Stimulated activated CD4-positive, alpha-beta T cell treated with anti-CD3 and anti-CD28 coated beads, Interleukin-15, amount 100 ng/mL, for 48 hours (primary cell): Measurements from ENCODE around the gene SRGN.
A peak's percentile ranks its signal among the peaks of the same experiment; 100 is the strongest.

Source experiments
- DNase-seq, 2 donors: peaks; one replicate each; pipeline ENCODE4 v3.0.0-alpha.2; 2020; ENCODE audit warnings: low read depth in 2 of 2

The SRGN gene

DNA sequence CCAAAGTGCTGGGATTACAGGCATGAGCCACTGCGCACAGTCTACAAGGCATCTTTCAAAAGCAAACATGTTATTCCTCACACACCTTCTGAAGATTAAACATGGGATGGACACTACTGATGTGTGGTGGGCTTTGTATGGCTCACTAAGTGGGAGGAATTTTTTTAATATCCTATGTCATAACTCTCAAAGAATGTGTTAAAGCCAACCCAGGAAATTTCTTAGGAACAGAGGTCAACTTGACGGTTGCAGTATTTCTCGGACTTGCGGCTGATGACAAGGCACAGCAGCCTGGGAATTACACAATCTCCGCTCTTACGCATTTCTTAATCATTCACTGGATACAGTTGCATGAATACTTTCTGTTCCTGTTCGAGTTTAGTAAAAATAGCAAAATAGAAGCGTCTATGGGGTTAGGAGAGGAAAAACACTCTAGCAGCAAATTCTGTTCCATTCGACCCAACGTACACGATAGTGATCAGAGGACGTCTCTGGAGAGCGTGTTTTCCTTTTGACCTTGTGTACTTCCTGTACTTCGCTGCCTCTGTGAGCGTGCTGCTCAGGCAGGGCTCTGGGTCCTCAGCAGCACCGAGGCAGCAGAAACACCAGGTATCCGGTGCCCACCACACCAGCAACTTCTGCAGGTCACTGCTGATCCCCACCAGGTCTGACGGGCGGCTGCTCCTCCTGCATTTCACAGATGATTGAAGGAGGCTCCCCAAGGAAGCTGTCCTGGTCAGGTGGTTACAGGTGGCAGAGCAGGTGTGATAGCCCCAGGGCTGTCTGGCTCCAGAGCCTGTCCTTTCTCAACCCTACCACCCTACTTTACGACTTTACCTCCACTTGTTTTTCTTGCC is 26.4 kb upstream of the SRGN start:
- DNase-seq, result peak in 1 of 2 donors; percentile 20

- no peak for DNase-seq
Observed at GRCh38 chr10:69062901-69063300, 25.0 kb upstream of the SRGN start.

DNA sequence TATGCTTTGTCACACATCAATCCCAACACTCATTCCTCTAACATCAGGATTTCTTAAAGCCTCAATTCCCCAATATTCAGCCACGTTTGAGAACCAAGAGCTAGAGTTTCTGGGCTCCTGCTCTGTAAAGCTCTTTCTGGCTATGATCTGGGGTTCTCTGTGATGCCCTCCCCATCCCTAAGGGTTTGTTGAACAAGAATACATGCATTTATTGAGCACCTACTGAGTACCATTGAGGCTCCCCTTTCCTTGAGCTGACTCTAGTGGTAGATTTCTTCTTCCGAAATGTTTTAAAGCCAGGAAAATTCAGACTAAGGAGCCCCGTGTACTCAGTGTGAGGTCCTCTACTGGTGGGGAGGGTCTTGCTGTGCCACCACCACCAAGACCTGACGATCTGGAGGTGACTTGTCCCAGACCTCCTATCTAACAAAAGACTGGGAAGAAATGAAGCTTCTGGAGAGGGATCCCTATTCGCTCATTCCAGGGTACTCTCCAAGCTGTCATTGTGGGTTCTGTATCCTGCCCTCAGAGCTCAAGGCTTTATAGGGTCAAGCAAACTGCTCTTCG is 23.1 kb upstream of the SRGN start:
- no peak for DNase-seq

- DNase-seq, result no peak
Observed at GRCh38 chr10:69065406-69066361, 22.2 kb upstream of the SRGN start.

GRCh38 chr10:69067189-69067588 is 20.7 kb upstream of the SRGN start:
- no peak for DNase-seq

DNA sequence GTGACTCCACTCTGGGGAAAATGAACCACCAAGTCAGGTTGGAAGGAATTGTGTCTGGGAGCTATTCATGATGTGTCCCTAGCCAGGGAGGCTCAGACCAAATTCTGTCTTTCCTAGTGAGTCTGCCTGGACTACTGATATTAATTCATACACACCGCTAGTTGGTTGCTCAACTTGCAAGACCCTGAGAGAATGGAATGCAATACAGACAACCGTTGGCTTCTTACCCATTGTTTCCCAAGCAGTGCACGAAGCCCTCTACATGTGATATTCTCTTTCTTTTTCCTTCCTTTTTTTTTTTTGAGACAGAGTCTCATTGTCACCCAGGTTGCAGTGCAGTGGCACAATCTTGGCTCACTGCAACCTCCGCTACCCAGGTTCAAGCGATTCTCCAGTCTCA is 19.4 kb upstream of the SRGN start:
- DNase-seq, result no peak

DNA sequence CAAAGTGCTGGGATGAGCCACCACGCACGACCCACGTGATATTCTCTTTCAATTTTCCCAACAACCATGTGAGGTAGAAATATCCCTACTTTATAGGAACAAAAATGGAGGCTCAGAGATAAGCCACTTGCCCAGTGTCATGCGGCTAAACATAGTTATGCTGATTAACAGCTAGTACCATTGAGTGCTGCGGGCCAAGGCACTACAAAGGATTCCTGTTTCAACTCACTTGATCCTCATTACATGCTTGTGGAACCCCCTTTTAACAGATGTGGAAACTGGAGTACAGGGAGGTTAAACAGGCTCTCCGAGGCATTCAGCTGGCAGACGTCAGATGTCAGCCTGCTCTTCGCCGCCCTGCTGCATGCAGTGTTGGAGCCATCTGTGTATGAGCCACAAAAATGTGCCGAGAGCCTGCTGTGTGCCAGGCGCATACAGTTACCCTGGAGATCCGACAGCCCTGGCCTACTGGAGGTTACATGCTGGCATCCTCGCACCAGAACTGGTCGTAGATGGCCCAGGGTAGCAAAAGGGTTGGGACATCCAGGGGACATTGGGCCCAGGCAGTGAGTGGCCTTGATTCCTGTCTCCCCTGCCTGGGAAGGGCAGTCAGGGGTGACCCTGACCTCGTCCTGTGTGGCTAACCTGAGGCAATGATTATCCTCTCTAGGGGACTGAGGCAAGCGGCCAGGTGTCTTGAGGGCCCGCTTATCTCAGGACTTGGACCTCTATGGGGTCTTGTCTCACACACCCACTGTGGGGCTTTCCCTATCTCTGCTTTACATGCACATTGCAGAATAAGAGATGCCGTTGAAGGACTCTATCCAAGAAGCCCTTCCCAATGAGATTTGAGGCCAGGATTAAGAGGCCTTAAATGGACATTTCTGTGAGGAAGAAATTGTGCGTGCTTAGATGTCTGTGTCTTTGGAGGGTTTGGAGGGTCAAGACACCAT is 18.5 kb upstream of the SRGN start:
- DNase-seq, result no peak

DNA sequence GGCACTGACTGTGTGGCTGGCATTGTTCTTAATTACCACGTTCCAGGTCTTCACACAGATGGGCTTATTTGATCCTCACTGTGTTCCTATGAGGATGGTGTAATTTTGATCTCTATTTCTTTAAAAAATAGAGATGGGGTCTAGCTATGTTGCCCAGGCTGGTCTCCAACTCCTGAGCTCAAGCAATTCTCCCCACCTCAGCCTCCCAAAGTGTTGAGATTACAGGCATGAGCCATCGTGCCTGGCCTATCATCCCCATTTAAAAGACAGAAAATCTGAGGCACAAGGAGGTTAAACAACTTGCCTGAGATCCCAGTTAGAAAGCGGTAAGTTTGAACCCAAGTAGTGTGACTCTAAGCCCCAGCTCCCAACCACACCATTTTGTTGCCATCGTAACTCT is 17.0 kb upstream of the SRGN start:
- DNase-seq, result no peak

- no peak for DNase-seq
Observed at GRCh38 chr10:69071610-69072009, 16.3 kb upstream of the SRGN start.

DNA sequence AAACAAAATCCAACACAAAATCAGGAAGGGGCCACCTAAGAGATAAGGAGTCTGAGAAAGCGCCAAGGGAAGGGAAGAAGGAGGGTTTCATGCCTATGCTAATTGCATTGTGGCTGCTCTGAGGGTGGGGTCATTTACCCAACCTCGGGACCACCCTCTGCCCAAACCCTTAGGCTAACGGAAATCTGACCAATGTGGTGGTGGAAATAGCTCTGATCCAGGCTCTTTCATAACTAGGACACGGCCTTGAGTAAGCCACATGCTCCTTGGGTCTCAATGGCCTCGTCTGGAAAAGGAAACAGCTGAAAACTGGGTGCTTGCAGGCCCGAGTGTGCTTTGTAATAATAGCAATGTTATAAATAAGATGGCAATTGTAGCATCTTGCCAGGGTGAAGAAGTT is 14.9 kb upstream of the SRGN start:
- no peak for DNase-seq

GRCh38 chr10:69073736-69074364 is 14.1 kb upstream of the SRGN start:
- no peak for DNase-seq

- DNase-seq, result no peak
Observed at GRCh38 chr10:69074532-69074931, 13.4 kb upstream of the SRGN start.

GRCh38 chr10:69075431-69075830 is 12.5 kb upstream of the SRGN start:
- no peak for DNase-seq

DNA sequence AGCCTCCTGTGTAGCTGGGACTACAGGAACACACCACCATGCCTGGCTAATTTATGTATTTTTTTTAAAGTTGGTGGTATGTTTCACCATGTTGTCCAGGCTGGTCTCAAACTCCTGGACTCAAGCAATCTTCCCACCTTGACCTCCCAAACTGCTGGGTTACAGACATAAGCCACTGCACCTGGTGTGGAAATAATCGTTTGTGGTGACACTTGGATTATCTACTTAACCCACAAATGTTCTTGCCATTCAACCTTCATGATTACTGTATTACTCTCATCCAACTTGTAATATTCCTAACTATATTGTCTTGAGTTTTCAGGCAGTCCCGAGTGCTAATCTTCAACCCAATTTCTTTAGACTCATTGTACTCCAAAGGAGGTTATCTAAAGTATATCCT is 9.6 kb upstream of the SRGN start:
- no peak for DNase-seq

- no peak for DNase-seq
Observed at GRCh38 chr10:69080226-69080625, 7.7 kb upstream of the SRGN start.

- DNase-seq, result no peak
Observed at GRCh38 chr10:69086001-69086509, 1.8 kb upstream of the SRGN start.

DNA sequence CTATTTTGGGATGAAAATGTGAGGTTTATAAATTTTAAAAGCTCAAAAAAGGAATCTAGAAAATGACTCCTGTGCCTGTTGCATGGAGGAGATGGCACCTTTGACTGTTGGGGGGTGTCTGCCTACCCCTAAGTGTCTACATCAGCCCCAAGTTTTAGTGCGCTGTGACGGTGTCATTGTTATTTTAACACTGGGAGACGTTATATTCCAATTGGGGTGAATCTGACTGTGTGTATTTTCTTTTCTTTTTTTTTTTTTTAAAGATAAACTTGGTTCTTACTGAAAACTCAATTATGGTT is 517 bp downstream of the SRGN start:
- no peak for DNase-seq

- peak in 1 of 2 donors; percentile 29 for DNase-seq
Observed at GRCh38 chr10:69088801-69089501, 1.0 kb downstream of the SRGN start.

DNA sequence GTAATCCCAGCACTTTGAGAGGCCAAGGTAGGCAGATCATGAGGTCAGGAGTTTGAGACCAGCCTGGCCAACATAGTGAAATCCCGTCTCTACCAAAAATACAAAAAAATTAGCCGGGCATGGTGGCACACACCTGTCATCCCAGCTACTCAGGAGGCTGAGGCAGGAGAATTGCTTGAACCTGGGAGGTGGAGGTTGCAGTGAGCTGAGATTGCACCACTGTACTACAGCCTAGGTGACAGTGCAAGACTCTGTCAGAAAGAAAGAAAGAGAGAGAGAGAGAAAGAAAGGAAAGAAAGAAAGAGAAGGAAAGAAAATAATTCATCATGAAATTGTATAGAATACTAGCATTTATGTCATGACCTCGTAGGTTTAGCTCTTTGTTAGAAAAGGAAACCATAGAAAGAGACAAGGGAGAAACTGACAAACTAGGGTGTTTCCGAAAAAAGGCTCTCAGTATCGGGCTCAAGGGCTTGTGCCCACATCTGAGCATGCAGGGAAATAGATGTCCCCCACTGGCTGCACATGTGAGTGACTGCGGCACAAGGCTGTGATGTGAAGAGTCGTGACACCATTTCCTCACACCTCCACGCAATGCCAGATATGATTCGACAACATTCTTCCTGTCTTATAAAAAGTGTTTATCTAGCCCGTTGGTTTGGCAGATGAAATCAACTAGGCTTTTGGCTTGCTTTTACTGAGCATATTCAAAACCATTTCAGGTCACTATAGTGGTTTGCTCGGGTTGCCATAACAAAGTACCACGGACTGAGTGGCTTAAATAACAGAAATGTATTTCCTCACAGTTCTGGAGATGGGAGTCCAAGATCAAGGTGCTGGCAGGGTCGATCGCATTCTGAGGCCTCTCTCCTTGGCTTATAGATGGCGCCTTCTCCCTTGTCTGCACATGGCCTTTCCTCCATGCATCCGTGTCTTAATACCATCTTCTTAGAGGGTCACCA is 2.0 kb downstream of the SRGN start:
- peak; percentile 73 to 81 for DNase-seq
